SK-N-MC (cell line): ENCODE measurements around the gene CST6.

ENCODE experiments used
- EZH2 ChIP-seq: fragments of 200-600 bp; sonication (generic); IDR thresholded peaks from one replicate; pipeline ENCODE4 v1.6.1; 2017; ENCODE audit warnings: antibody characterized with exemption
- POLR2AphosphoS5 ChIP-seq: IDR thresholded peaks from 2 replicates; pipeline ENCODE4 v1.6.1; 2012; ENCODE audit warnings: mild to moderate bottlenecking, low read depth, low read length, borderline replicate concordance

DNA sequence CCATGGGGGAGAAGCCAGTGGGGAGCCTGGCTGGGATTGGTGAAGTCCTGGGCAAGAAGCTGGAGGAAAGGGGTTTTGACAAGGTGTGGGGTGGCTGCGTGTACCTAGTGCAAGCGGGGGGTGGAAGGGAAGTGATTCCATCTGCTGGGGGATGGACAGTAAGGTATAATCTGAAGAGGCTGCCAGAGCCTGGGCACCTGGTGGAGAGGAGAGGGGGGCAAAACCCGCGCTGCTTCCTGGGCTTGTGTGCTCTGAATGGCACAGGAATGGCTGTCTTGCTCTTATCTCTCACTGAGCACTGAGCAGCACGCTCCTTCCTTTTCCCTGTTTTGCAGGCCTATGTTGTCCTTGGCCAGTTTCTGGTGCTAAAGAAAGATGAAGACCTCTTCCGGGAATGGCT is 8.5 kb upstream of the CST6 start:
- TF ChIP-seq EZH2, result no peak
- no peak for TF ChIP-seq POLR2AphosphoS5
